ENCODE results near the gene NDUFB10.
A peak's percentile ranks its signal among the peaks of the same experiment; 100 is the strongest.

The NDUFB10 gene

GRCh38 chr16:2001035-2001434, 41.7 kb downstream of the NDUFB10 start:
- DNase-seq (ENCODE audit: low read depth in 2 of 3, low spot score in 1 of 3): no peak

GRCh38 chr16:2001456-2002355, 42.4 kb downstream of the NDUFB10 start:
- no peak for DNase-seq (ENCODE audit: low read depth in 2 of 3, low spot score in 1 of 3)

- DNase-seq (ENCODE audit: low read depth in 2 of 3, low spot score in 1 of 3): no peak
These were observed 43.3 kb downstream of the NDUFB10 start for GRCh38 chr16:2002406-2003230.

GRCh38 chr16:2003231-2003826, 44.0 kb downstream of the NDUFB10 start:
- DNase-seq (ENCODE audit: low read depth in 2 of 3, low spot score in 1 of 3): no peak

GRCh38 chr16:2003827-2004641, 44.7 kb downstream of the NDUFB10 start:
- DNase-seq (ENCODE audit: low read depth in 2 of 3, low spot score in 1 of 3): peak; percentile 84 to 90 (median 90)

- DNase-seq (ENCODE audit: low read depth in 2 of 3, low spot score in 1 of 3): no peak
These were observed 45.6 kb downstream of the NDUFB10 start for GRCh38 chr16:2004795-2005517.

GRCh38 chr16:2005646-2006045, 46.3 kb downstream of the NDUFB10 start:
- DNase-seq (ENCODE audit: low read depth in 2 of 3, low spot score in 1 of 3): no peak

- DNase-seq (ENCODE audit: low read depth in 2 of 3, low spot score in 1 of 3): no peak
These were observed 47.0 kb downstream of the NDUFB10 start for GRCh38 chr16:2006317-2006716.

GRCh38 chr16:2007081-2007836, 47.9 kb downstream of the NDUFB10 start:
- no peak for DNase-seq (ENCODE audit: low read depth in 2 of 3, low spot score in 1 of 3)

GRCh38 chr16:2008009-2008526, 48.7 kb downstream of the NDUFB10 start:
- DNase-seq (ENCODE audit: low read depth in 2 of 3, low spot score in 1 of 3): no peak

- peak in 1 of 3 donors; percentile 45 for DNase-seq (ENCODE audit: low read depth in 2 of 3, low spot score in 1 of 3)
These were observed 49.4 kb downstream of the NDUFB10 start for GRCh38 chr16:2008631-2009163.

- no peak for DNase-seq (ENCODE audit: low read depth in 2 of 3, low spot score in 1 of 3)
These were observed 49.9 kb downstream of the NDUFB10 start for GRCh38 chr16:2009164-2009711.

GRCh38 chr16:2009791-2010510, 50.6 kb downstream of the NDUFB10 start, which contains the start of gene ZNF598:
Gene ZNF598 (minus strand): TSS chr16:2009821.
- peak; percentile 53 to 79 (median 55) for DNase-seq (ENCODE audit: low read depth in 2 of 3, low spot score in 1 of 3)
